Muscle of leg (tissue), 11 donors: ENCODE measurements around the gene TMEM121. TPM values are rescaled to one million over a fixed set of nuclear protein-coding genes. Genes with fewer than 3 reads are reported as not detected.
"Not testable (repeated sequence)": the region's sequence is repeated elsewhere in the genome, so short reads cannot be mapped to it uniquely, and the experiment has no call there.

Experiments
- DNase-seq: peaks from one replicate; pipeline ENCODE4 v3.0.0; 2013
- H3K27ac ChIP-seq: one replicate; pipeline ENCODE4 v1.5.1; 2013; ENCODE audit warnings: mild to moderate bottlenecking, low read length, control low read depth
- H3K27me3 ChIP-seq: one replicate; pipeline ENCODE4 v1.6.1; 2013; ENCODE audit warnings: low read length; ENCODE audit not compliant: control insufficient read depth, insufficient read depth
- H3K36me3 ChIP-seq: one replicate; pipeline ENCODE4 v1.6.1; 2013; ENCODE audit warnings: low read length; ENCODE audit not compliant: control insufficient read depth, insufficient read depth
- H3K4me1 ChIP-seq: one replicate; pipeline ENCODE4 v1.6.1; 2013; ENCODE audit warnings: low read length; ENCODE audit not compliant: control insufficient read depth, insufficient read depth
- H3K4me3 ChIP-seq: one replicate; pipeline ENCODE4 v1.5.1; 2013; ENCODE audit warnings: low read length, control low read depth
- H3K9me3 ChIP-seq: replicated peaks from 2 replicates; pipeline ENCODE4 v1.6.1; 2013; ENCODE audit warnings: low read depth, low read length; ENCODE audit not compliant: control insufficient read depth
- WGBS: methylation state at CpG from one replicate; pipeline ENCODE4 v1.1.5; 2013; ENCODE audit warnings: missing lambda C conversion rate; ENCODE audit not compliant: insufficient coverage; 5-methylcytosine and 5-hydroxymethylcytosine counted together
- polyA plus RNA-seq, 8 donors: library from polyadenylated mRNA; unstranded; fragments of 120-200 nt; gene quantifications; one replicate each; pipeline versions ENCODE4 v1.2.1 to v1.2.3, GENCODE V29; 2013; ENCODE audit warnings: inconsistent platforms in 1 of 8, low replicate concordance in 1 of 8; ENCODE audit not compliant: insufficient read length in 8 of 8, insufficient read depth in 1 of 8
- total RNA-seq: library from RNA; stranded (reverse); fragments of 120-200 nt; gene quantifications from one replicate; pipeline ENCODE4 v1.2.4, GENCODE V29; 2013

The TMEM121 gene
- total and polyA plus RNA-seq, 9 donors, result 1.3 to 4.8 (median 3.4) TPM

- H3K36me3 ChIP-seq, result no peaks in the 10 kb centered on the region
- no peak overlapping the region for H3K4me3 ChIP-seq
- H3K27me3 ChIP-seq, result no peaks in the 10 kb centered on the region
- no peak for DNase-seq
- no peaks in the 10 kb centered on the region for H3K9me3 ChIP-seq
- WGBS, result 91% methylated on average over 20 of the region's 23 CpGs
- no peaks in the 10 kb centered on the region for H3K4me1 ChIP-seq
- H3K27ac ChIP-seq, result no peak overlapping the region
These were observed 23.1 kb downstream of the TMEM121 start for GRCh38 chr14:105549481-105549880.

- no peak overlapping the region for H3K27ac ChIP-seq
- H3K27me3 ChIP-seq, result no peaks in the 10 kb centered on the region
- WGBS, result 83% methylated on average over 2 of the region's 6 CpGs
- no peak for DNase-seq
- H3K4me3 ChIP-seq, result no peak overlapping the region
- H3K4me1 ChIP-seq, result no peaks in the 10 kb centered on the region
- no peaks in the 10 kb centered on the region for H3K9me3 ChIP-seq
- no peaks in the 10 kb centered on the region for H3K36me3 ChIP-seq
These were observed 27.6 kb downstream of the TMEM121 start for GRCh38 chr14:105554022-105554421.

DNA sequence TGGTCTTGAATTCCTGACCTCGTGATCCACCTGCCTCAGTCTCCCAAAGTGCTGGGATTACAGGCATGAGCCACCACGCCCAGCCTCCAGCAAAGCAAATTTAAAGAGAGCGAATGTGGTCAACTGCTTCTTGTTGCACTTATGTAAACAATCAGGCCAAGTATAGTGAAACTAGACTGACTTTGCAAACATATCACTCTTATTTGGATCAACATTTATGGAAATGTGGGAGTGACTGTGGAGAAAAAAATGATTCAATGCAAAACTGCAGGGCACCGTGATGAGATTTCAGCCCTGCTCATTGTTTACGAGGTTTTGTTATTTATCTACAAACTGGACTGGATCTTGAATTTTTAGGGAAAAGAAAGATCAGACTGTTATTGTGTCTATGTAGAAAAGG, 28.1 kb downstream of the TMEM121 start:
- Histone ChIP-seq H3K36me3 (no peaks in the 10 kb centered on the region), H3K4me3 (no peak overlapping the region), H3K9me3 (no peaks in the 10 kb centered on the region), H3K4me1 (no peaks in the 10 kb centered on the region), H3K27ac (no peak overlapping the region), H3K27me3 (no peaks in the 10 kb centered on the region)
- no CpG with 5 or more reads among the region's 5 CpGs for WGBS
- no peak for DNase-seq

- not testable (repeated sequence) for H3K4me1 ChIP-seq, DNase-seq, H3K27me3 ChIP-seq
These were observed 31.3 kb downstream of the TMEM121 start for GRCh38 chr14:105557671-105558070.

DNA sequence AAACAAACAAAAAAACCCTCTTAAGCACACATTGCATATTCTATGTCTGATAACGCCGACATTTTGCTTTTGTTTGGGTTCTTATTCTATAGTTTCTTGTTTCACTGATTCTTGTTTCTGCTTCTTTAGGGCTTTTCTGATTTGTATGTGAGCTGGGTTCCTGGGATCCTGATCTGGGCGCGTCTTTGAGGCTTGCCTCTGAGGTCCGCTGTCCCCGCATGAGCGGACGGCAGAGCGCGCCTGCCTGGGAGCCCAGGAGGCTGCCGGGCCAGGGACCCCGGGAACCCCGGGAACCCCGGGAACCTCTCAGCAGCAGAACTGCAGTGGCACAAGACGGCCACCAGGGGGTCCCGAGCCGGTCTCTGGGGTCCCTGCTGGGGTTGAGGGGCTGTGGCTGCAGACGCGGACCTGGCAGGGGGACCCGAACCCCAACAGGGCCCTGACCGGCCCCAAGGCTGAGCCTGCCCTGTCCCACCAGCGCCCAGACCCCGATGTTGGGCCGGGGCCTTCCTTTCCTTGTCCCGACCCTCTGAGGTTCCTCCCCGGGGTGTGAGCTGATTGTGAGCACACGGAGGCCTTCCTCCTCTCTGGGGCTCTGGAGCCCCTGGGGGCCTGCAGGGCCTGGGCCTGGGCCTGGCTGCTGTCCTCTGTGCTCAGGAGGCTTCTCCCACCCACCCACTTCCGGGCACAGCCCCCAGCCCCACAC, 32.2 kb downstream of the TMEM121 start:
- not testable (repeated sequence) for H3K4me3 ChIP-seq, DNase-seq, H3K36me3 ChIP-seq, H3K4me1 ChIP-seq, H3K27me3 ChIP-seq, H3K27ac ChIP-seq, H3K9me3 ChIP-seq
- WGBS, result 72% methylated on average over 3 of the region's 28 CpGs

More at GRCh38 chr14:105557671-105558070, 31.3 kb downstream of the TMEM121 start:
- not testable (repeated sequence) for H3K4me3 ChIP-seq, H3K27ac ChIP-seq, H3K36me3 ChIP-seq, H3K9me3 ChIP-seq
- 91% methylated on average over 11 of the region's 19 CpGs for WGBS

DNA sequence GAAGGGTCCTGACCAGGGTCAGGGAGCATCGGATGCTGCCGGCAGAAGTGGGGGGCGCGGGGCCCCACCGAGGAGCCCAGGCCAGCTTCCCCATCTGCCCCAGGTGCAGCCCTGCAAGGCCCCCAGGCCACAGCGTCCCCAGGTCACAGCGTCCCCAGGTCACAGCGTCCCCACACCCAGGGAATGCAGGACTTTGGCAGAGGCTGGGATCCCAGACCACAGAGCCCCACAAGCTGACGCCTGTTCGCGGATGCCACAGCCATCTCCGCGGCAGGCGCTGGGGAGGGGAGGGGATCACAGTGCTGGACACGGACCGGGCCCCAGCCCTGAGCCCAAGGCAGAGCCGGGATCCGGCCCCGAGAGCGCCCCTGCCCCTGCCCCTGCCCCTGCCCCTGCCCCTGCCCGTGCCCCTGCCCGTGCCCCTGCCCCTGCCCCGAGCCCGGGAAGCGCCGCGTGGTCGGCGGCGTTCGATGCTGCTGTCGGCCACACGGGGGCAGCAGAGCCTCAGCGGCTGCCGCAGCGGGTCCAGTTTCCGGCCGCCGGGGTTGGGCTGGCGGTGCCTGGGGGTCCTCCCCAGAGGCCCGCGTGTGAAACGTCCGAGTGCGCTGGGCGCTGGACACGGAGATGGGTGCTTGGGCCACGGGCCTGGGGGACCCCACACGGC, 33.1 kb downstream of the TMEM121 start:
- not testable (repeated sequence) for H3K4me3 ChIP-seq, H3K36me3 ChIP-seq, H3K27me3 ChIP-seq, H3K9me3 ChIP-seq, H3K4me1 ChIP-seq, H3K27ac ChIP-seq, DNase-seq
- WGBS, result no CpG with 5 or more reads among the region's 49 CpGs

DNA sequence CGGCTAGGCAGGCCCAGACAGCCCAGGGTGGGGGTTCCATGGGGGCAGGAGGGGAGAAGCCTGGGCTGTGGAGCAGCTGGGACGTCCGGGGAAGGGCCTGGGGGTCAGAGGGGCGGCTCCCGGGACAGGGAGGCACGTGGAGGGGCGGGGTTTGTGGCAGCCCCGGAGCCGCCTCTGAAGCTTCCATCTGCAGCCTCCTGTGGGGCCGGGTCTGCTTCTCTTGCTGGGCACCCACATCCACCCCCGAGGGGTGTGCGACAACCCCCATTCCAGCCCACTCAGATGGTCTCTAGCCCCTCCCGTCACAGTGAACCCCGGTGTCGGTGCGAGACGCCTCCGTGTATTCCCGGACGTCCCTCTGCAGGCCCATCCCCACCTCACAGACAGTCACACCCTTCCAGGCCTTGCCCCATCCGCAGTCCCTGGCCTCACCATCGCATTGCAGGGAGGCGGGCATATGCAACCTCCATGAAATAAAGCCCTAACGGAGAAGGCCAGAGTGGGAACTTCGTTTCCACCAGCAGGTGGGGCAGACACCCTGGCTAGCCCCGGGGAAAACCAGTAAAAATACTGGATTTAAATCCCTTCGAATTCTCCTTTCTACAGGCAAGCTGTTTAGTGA, 33.8 kb downstream of the TMEM121 start:
- DNase-seq, H3K36me3 ChIP-seq, H3K4me3 ChIP-seq, H3K4me1 ChIP-seq, H3K27ac ChIP-seq, H3K27me3 ChIP-seq, H3K9me3 ChIP-seq: not testable (repeated sequence)
- no CpG with 5 or more reads among the region's 27 CpGs for WGBS

GRCh38 chr14:105561345-105561744, 35.0 kb downstream of the TMEM121 start:
- not testable (repeated sequence) for DNase-seq, H3K27me3 ChIP-seq, H3K36me3 ChIP-seq, H3K4me1 ChIP-seq, H3K4me3 ChIP-seq, H3K27ac ChIP-seq, H3K9me3 ChIP-seq
- no CpG with 5 or more reads among the region's 14 CpGs for WGBS

DNA sequence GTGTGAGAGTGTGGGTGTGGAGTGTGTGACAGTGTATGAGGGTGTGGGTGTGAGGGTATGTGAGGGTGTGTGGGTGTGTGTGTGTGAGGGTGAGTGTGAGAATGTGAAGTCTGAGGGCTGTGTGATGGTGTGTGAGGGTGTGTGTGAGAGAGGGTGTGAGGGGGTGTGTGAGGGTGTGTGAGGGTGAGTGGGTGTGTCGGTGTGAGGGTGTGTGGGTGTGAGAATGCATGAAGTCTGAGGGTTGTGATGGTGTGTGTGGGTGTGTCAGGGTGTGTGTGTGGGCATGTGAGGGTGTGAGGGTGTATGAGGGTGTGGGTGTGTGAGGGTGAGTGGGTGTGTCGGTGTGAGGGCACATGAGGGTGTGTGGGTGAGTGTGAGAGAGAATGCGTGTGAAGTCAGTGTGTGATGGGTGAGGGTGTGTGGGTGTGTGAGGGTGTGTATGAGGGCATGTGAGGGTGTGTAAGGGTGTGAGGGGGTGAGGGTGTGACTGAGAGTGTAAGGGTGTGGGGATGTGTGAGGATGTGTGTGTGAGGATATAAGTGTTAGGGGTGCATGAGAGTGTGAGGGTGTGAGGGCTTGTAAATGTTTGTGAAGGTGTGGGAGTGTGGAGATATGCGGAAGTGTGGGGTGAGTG, 36.4 kb downstream of the TMEM121 start:
- 88% methylated on average over 4 of the region's 4 CpGs for WGBS
- Histone ChIP-seq H3K4me3 (no peak overlapping the region), H3K27me3 (no peaks in the 10 kb centered on the region), H3K36me3 (no peaks in the 10 kb centered on the region), H3K4me1 (no peaks in the 10 kb centered on the region), H3K9me3 (peaks cover 2% of the 10 kb centered on the region), H3K27ac (no peak overlapping the region)
- no peak for DNase-seq

- Histone ChIP-seq H3K27me3 (no peaks in the 10 kb centered on the region), H3K9me3 (peaks cover 2% of the 10 kb centered on the region), H3K4me1 (no peaks in the 10 kb centered on the region), H3K36me3 (no peaks in the 10 kb centered on the region), H3K4me3 (no peak overlapping the region), H3K27ac (no peak overlapping the region)
- DNase-seq, result no peak
These were observed 37.0 kb downstream of the TMEM121 start for GRCh38 chr14:105563347-105563737.
